K562 (cell line): ENCODE measurements around the gene CXCL1. TPM values are rescaled to one million over a fixed set of nuclear protein-coding genes. Genes with fewer than 3 reads are reported as not detected.

Experiments used
- AFF4 ChIP-seq: sonication (generic); formaldehyde crosslinking; IDR thresholded peaks from 2 replicates; pipeline ENCODE4 v1.8.0; 2023; ENCODE audit warnings: mild to moderate bottlenecking, missing genetic modification reagents
- ARID2 ChIP-seq: fragments of 450-650 bp; IDR thresholded peaks from 2 replicates; pipeline ENCODE4 v1.6.1; 2017; ENCODE audit warnings: antibody characterized with exemption, mild to moderate bottlenecking
- ATF7 ChIP-seq: fragments of 450-650 bp; IDR thresholded peaks from 2 replicates; pipeline ENCODE4 v1.7.1; 2014; ENCODE audit warnings: mild to moderate bottlenecking, moderate library complexity
- C11orf30 ChIP-seq: fragments of 450-650 bp; IDR thresholded peaks from 2 replicates; pipeline ENCODE4 v1.6.1; 2016; ENCODE audit warnings: low read depth, mild to moderate bottlenecking
- CEBPB ChIP-seq: fragments of 450-650 bp; IDR thresholded peaks from 2 replicates; pipeline ENCODE4 v1.6.1; 2016; ENCODE audit warnings: missing genetic modification characterization, missing compliant biosample characterization
- CXXC5 ChIP-seq: fragments of 250-450 bp; sonication (Bioruptor Pico); IDR thresholded peaks from 2 replicates; pipeline ENCODE4 v1.8.0; 2022; ENCODE audit warnings: inconsistent platforms, mild to moderate bottlenecking, moderate library complexity
- DPF2 ChIP-seq: fragments of 450-650 bp; IDR thresholded peaks from 2 replicates; pipeline ENCODE4 v1.6.1; 2016
- EGR1 ChIP-seq: fragments of 450-650 bp; conservative IDR thresholded peaks from 2 replicates; pipeline ENCODE4 v1.6.1; 2017; ENCODE audit warnings: mild to moderate bottlenecking
- FOXJ3 ChIP-seq: sonication (generic); formaldehyde crosslinking; IDR thresholded peaks from 2 replicates; pipeline ENCODE4 v1.4.0; 2020; ENCODE audit warnings: mild to moderate bottlenecking, missing genetic modification reagents
- GMEB1 ChIP-seq: fragments of 250-450 bp; sonication (Bioruptor Pico); IDR thresholded peaks from 2 replicates; pipeline ENCODE4 v1.4.0; 2020; ENCODE audit warnings: mild to moderate bottlenecking
- MAX ChIP-seq: sonication (generic); formaldehyde crosslinking; IDR thresholded peaks from 2 replicates; pipeline ENCODE4 v1.9.0; 2022; ENCODE audit warnings: mild to moderate bottlenecking, missing genetic modification reagents
- NFIC ChIP-seq: fragments of 450-650 bp; IDR thresholded peaks from 2 replicates; pipeline ENCODE4 v1.6.1; 2017; ENCODE audit warnings: mild to moderate bottlenecking, inconsistent platforms
- PHF20 ChIP-seq: fragments of 450-650 bp; IDR thresholded peaks from 2 replicates; pipeline ENCODE4 v1.6.1; 2018; ENCODE audit not compliant: partially characterized antibody
- RBM22 ChIP-seq: fragments of 200-400 bp; formaldehyde crosslinking; IDR thresholded peaks from 2 replicates; pipeline ENCODE4 v1.6.1; 2018; ENCODE audit warnings: low read length, low read depth; ENCODE audit not compliant: poor library complexity, severe bottlenecking
- RCOR1 ChIP-seq, 2 experiments: IDR thresholded peaks; 2 replicates each; pipeline ENCODE4 v1.6.1; 2012; ENCODE audit warnings: low read depth in 2 of 2, low read length in 2 of 2, borderline replicate concordance in 1 of 2, improper control_type of control experiment in 1 of 2
- SMARCA4 ChIP-seq: fragments of 450-650 bp; IDR thresholded peaks from 2 replicates; pipeline ENCODE4 v1.6.1; 2016
- SOX6 ChIP-seq: fragments of 450-650 bp; IDR thresholded peaks from 2 replicates; pipeline ENCODE4 v1.6.1; 2014; ENCODE audit warnings: mild to moderate bottlenecking
- TCF3 ChIP-seq: sonication (generic); formaldehyde crosslinking; IDR thresholded peaks from 2 replicates; pipeline ENCODE4 v1.4.0; 2020; ENCODE audit warnings: mild to moderate bottlenecking, missing genetic modification reagents
- TEAD1 ChIP-seq, 2 experiments: fragments of 450-650 bp in 1 of 2; sonication (generic) in 1 of 2; formaldehyde crosslinking; IDR thresholded peaks; 2 replicates each; pipeline versions ENCODE4 v1.4.0 to v1.8.0; 2020 to 2022; ENCODE audit warnings: mild to moderate bottlenecking in 2 of 2, missing genetic modification reagents in 1 of 2
- TEAD2 ChIP-seq: fragments of 450-650 bp; IDR thresholded peaks from 2 replicates; pipeline ENCODE4 v1.6.1; 2016; ENCODE audit warnings: missing genetic modification characterization, control low read depth, missing compliant biosample characterization
- TEAD4 ChIP-seq, 2 experiments: sonication (generic) in 1 of 2; formaldehyde crosslinking in 1 of 2; IDR thresholded peaks; 2 replicates each; pipeline versions ENCODE4 v1.6.1 to v1.8.0; 2012 to 2022; ENCODE audit warnings: borderline replicate concordance in 1 of 2, inconsistent platforms in 1 of 2, low read length in 1 of 2, mild to moderate bottlenecking in 1 of 2, missing genetic modification reagents in 1 of 2
- ZNF316 ChIP-seq: fragments of 450-650 bp; IDR thresholded peaks from 2 replicates; pipeline ENCODE4 v1.6.1; 2016
- polyA plus RNA-seq, 8 experiments: library from polyadenylated mRNA; depleted of rRNA in 4 of 8; stranded (reverse) in 5 of 8; unstranded in 3 of 8; fragments of >200 nt; fragmentation: Nextera tagmentation in 2 of 8; fragmentation: Illumina TruSeq in 1 of 8; extraction: Ambion mirVana in 2 of 8; extraction: Trizol in 1 of 8; gene quantifications; 2 replicates each; pipeline versions ENCODE4 v1.2.1 to v1.2.3, GENCODE V29; 2011 to 2014; ENCODE audit warnings: inconsistent platforms in 1 of 8, missing spikeins in 1 of 8
- total RNA-seq, 7 experiments: library from RNA; depleted of rRNA in 6 of 7; stranded (reverse); fragments of >200 nt in 6 of 7; fragmentation: Illumina TruSeq in 2 of 7; extraction: Trizol in 2 of 7; gene quantifications; 2 replicates each; pipeline versions ENCODE4 v1.2.1 to v1.2.3, GENCODE V29; 2011 to 2021; ENCODE audit warnings: low replicate concordance in 1 of 7
- TF ChIP-seq, protein P1 (sequence below): fragments of 200-400 bp; formaldehyde crosslinking; IDR thresholded peaks from 2 replicates; pipeline ENCODE4 v1.6.1; 2017; ENCODE audit warnings: mild to moderate bottlenecking, low read depth, low read length, moderate library complexity

Gene CXCL1
- total and polyA plus RNA-seq, 9 of the 15 experiments (the other 6 are each of a cell fraction or from before 2014, with no cell fraction given): 0.07 to 2.2 (median 0.32) TPM; not detected in 3

DNA sequence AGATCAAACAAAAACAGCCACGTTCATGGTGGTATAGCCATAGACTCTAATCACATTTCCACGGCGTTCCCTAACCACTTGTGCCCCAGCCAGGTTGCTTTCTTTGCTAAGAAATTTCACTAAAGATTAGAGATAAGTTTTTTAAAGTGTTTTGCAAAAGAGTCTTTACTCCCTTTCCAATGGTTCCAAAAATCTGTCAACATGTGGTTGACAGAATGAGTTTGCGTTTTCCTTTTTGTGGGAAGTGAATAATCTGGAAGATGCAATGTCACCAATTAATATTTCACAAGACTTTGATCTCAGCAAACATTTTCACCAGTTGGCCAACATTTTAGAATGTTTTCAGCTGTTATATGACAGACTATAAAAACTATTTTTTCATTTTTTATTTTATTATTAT lies 35.3 kb downstream of the CXCL1 start (continued):
- no peak for TF ChIP-seq AFF4
- TF ChIP-seq RBM22: no peak
- TF ChIP-seq ZNF316: peak; percentile 82
- TF ChIP-seq TEAD4 (IDR thresholded peaks at IDR 0.05; ENCODE audit: low read length): peak; percentile 43; the same call in 1 of the 2 replicates
- no peak for TF ChIP-seq TEAD4 (CRISPR knock-in tag; IDR thresholded peaks at IDR 0.05; ENCODE audit: borderline replicate concordance)
- 0 out of 2 replicates have a peak, but pooled peaks have one; percentile 24 for TF ChIP-seq ATF7
- no peak for TF ChIP-seq FOXJ3 (CRISPR knock-in tag)
- TF ChIP-seq EGR1: no peak
- peak; percentile 22; the same call in 1 of the 2 replicates for TF ChIP-seq CXXC5 (CRISPR knock-in tag)
- peak in 1 of 2 experiments; percentile 79; a peak in 1 of 4 replicates for TF ChIP-seq RCOR1 (IDR thresholded peaks at IDR 0.05; ENCODE audit: borderline replicate concordance in 1 of 2, low read depth in 2 of 2, low read length in 2 of 2)
- peak; percentile 15; the same call in 1 of the 2 replicates for TF ChIP-seq TCF3 (CRISPR knock-in tag)
- peak; percentile 49; the same call in 1 of the 2 replicates for TF ChIP-seq DPF2
- no peak for TF ChIP-seq PHF20
- no peak for TF ChIP-seq GMEB1 (CRISPR knock-in tag)
- no peak for TF ChIP-seq ARID2
- peak; percentile 79; the same call in 1 of the 2 replicates for TF ChIP-seq SOX6
- peak; percentile 82; the same call in 1 of the 2 replicates for TF ChIP-seq C11orf30
- 0 out of 4 replicates have a peak, but pooled peaks of 1 of the 2 experiments have one; percentile 57 for TF ChIP-seq TEAD1 (CRISPR knock-in tag; IDR thresholded peaks at IDR 0.05)
- TF ChIP-seq SMARCA4: peak; percentile 73; the same call in 1 of the 2 replicates
- no peak for TF ChIP-seq TEAD2
- TF ChIP-seq MAX (CRISPR knock-in tag): no peak
- TF ChIP-seq, protein P1, sequence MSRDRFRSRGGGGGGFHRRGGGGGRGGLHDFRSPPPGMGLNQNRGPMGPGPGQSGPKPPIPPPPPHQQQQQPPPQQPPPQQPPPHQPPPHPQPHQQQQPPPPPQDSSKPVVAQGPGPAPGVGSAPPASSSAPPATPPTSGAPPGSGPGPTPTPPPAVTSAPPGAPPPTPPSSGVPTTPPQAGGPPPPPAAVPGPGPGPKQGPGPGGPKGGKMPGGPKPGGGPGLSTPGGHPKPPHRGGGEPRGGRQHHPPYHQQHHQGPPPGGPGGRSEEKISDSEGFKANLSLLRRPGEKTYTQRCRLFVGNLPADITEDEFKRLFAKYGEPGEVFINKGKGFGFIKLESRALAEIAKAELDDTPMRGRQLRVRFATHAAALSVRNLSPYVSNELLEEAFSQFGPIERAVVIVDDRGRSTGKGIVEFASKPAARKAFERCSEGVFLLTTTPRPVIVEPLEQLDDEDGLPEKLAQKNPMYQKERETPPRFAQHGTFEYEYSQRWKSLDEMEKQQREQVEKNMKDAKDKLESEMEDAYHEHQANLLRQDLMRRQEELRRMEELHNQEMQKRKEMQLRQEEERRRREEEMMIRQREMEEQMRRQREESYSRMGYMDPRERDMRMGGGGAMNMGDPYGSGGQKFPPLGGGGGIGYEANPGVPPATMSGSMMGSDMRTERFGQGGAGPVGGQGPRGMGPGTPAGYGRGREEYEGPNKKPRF: no peak
- TF ChIP-seq CEBPB (tag): peak; percentile 85
- TF ChIP-seq NFIC: no peak
